Measurements from ENCODE around the gene PTF1A. TPM values are rescaled to one million over a fixed set of nuclear protein-coding genes. Genes with fewer than 3 reads are reported as not detected.

The PTF1A gene
- not detected in 2 replicates for total RNA-seq

- DNase-seq = no peak
- Mint-ChIP-seq H3K27me3 (peaks cover 55% of the 10 kb centered on the region), H3K36me3 (ENCODE audit: low read depth) (no peaks in the 10 kb centered on the region), H3K9me3 (no peaks in the 10 kb centered on the region), H3K27ac (no peak within 1 kb of the TSS), H3K4me1 (peaks cover 4% of the 10 kb centered on the region), H3K4me3 (no peak within 1 kb of the TSS)
- POLR2A ChIA-PET = no interaction called here
- CTCF ChIA-PET = no interaction called here
- intact Hi-C loops (cut with micrococcal nuclease) = loop anchor here (10.0 kb wide), 1 partner anchor 1697 kb away; no protein-coding TSS in a partner anchor
- no peak for TF ChIP-seq CTCF (IDR thresholded peaks at IDR 0.05)
- no peak for ATAC-seq (ENCODE audit: low read depth)
Measured at GRCh38 chr10:23191764-23192711, at the start of gene PTF1A. PTF1A (plus strand) TSS chr10:23192312; CDS start chr10:23192531, 219 bp downstream.

- H3K27ac Mint-ChIP-seq = no peak overlapping the region
- DNase-seq = no peak
- ChIA-PET CTCF (interaction anchor here (1.4 kb wide), 1 partner anchor 12 kb away, joined by 4 read pairs; no protein-coding TSS in a partner anchor), POLR2A (no interaction called here)
- H3K36me3 Mint-ChIP-seq (ENCODE audit: low read depth) = no peaks in the 10 kb centered on the region
- no peak overlapping the region for H3K4me3 Mint-ChIP-seq
- no peak for TF ChIP-seq CTCF (IDR thresholded peaks at IDR 0.05)
- H3K9me3 Mint-ChIP-seq = no peaks in the 10 kb centered on the region
- H3K4me1 Mint-ChIP-seq = no peaks in the 10 kb centered on the region
- H3K27me3 Mint-ChIP-seq = peaks cover 4% of the 10 kb centered on the region
- ATAC-seq (ENCODE audit: low read depth) = no peak
- intact Hi-C loops (cut with micrococcal nuclease) = no loop called here
Measured at GRCh38 chr10:23146258-23146657, 45.9 kb upstream of the PTF1A start.

GRCh38 chr10:23147035-23147434 is 45.1 kb upstream of the PTF1A start:
- DNase-seq (no peak), ATAC-seq (ENCODE audit: low read depth) (no peak)
- CTCF ChIA-PET = interaction anchor here (1.4 kb wide), 1 partner anchor 11 kb away, joined by 4 read pairs; no protein-coding TSS in a partner anchor
- TF ChIP-seq CTCF (IDR thresholded peaks at IDR 0.05) = no peak
- intact Hi-C loops (cut with micrococcal nuclease) = no loop called here
- Mint-ChIP-seq H3K4me1 (no peaks in the 10 kb centered on the region), H3K36me3 (ENCODE audit: low read depth) (no peaks in the 10 kb centered on the region), H3K4me3 (no peak overlapping the region), H3K27ac (no peak overlapping the region), H3K9me3 (no peaks in the 10 kb centered on the region), H3K27me3 (peaks cover 4% of the 10 kb centered on the region)
- POLR2A ChIA-PET = no interaction called here

- no peaks in the 10 kb centered on the region for H3K36me3 Mint-ChIP-seq (ENCODE audit: low read depth)
- H3K4me1 Mint-ChIP-seq = no peaks in the 10 kb centered on the region
- ChIA-PET CTCF (no interaction called here), POLR2A (no interaction called here)
- peaks cover 4% of the 10 kb centered on the region for H3K27me3 Mint-ChIP-seq
- ATAC-seq (ENCODE audit: low read depth) (no peak), DNase-seq (no peak)
- no peak for TF ChIP-seq CTCF (IDR thresholded peaks at IDR 0.05)
- intact Hi-C loops (cut with micrococcal nuclease) = no loop called here
- no peak overlapping the region for H3K4me3 Mint-ChIP-seq
- H3K9me3 Mint-ChIP-seq = no peaks in the 10 kb centered on the region
- H3K27ac Mint-ChIP-seq = no peak overlapping the region
Measured at GRCh38 chr10:23148214-23148613, 43.9 kb upstream of the PTF1A start.

- Mint-ChIP-seq H3K4me1 (no peaks in the 10 kb centered on the region), H3K27ac (no peak overlapping the region), H3K4me3 (no peak overlapping the region), H3K27me3 (peaks cover 4% of the 10 kb centered on the region), H3K9me3 (no peaks in the 10 kb centered on the region), H3K36me3 (ENCODE audit: low read depth) (no peaks in the 10 kb centered on the region)
- intact Hi-C loops (cut with micrococcal nuclease) = no loop called here
- ATAC-seq (ENCODE audit: low read depth) (no peak), DNase-seq (no peak)
- no peak for TF ChIP-seq CTCF (IDR thresholded peaks at IDR 0.05)
- ChIA-PET CTCF (no interaction called here), POLR2A (no interaction called here)
Measured at GRCh38 chr10:23150091-23150490, 42.0 kb upstream of the PTF1A start.
